Endothelial cell of umbilical vein (primary cell): ENCODE results near the gene BCL7A.

Experiments
- EZH2 ChIP-seq: IDR thresholded peaks from 2 replicates; pipeline ENCODE4 v1.6.1; 2012; ENCODE audit warnings: borderline replicate concordance, low read depth, mild to moderate bottlenecking, moderate library complexity, low read length, inconsistent platforms; ENCODE audit not compliant: severe bottlenecking
- GATA2 ChIP-seq: IDR thresholded peaks from 2 replicates; pipeline ENCODE4 v1.7.0; 2011; ENCODE audit warnings: low read depth, mild to moderate bottlenecking, moderate library complexity, mixed read lengths, low read length; ENCODE audit not compliant: insufficient read length, insufficient read depth
- JUN ChIP-seq: IDR thresholded peaks from 2 replicates; pipeline ENCODE4 v1.6.1; 2011; ENCODE audit warnings: borderline replicate concordance, low read depth; ENCODE audit not compliant: insufficient read length, insufficient read depth
- MAX ChIP-seq: IDR thresholded peaks from 2 replicates; pipeline ENCODE4 v1.6.1; 2011; ENCODE audit not compliant: insufficient read depth, insufficient read length
- MYC ChIP-seq: IDR thresholded peaks from one replicate; pipeline ENCODE4 v1.6.1; 2011; ENCODE audit warnings: mild to moderate bottlenecking, low read depth, low read length
- POLR2A ChIP-seq: IDR thresholded peaks from 2 replicates; pipeline ENCODE4 v1.6.1; 2012; ENCODE audit warnings: low read depth, mild to moderate bottlenecking, control low read depth, low read length
- POLR2AphosphoS5 ChIP-seq: IDR thresholded peaks from 2 replicates; pipeline ENCODE4 v1.6.1; 2012; ENCODE audit warnings: low read depth, mild to moderate bottlenecking, control low read depth, low read length, moderate library complexity; ENCODE audit not compliant: insufficient read depth
- TF ChIP-seq, protein P1 (sequence below), 2 donors: IDR thresholded peaks; 1 replicate in 1 of 2; 2 replicates in 1 of 2; pipeline ENCODE4 v1.5.1; 2011; ENCODE audit warnings: low read length in 2 of 2, mild to moderate bottlenecking in 2 of 2, moderate library complexity in 2 of 2, control low read depth in 1 of 2, inconsistent platforms in 1 of 2, low read depth in 1 of 2; ENCODE audit not compliant: insufficient read depth in 1 of 2; ENCODE audit errors: extremely low read depth in 1 of 2

- no peak for TF ChIP-seq EZH2
- TF ChIP-seq, protein P1, sequence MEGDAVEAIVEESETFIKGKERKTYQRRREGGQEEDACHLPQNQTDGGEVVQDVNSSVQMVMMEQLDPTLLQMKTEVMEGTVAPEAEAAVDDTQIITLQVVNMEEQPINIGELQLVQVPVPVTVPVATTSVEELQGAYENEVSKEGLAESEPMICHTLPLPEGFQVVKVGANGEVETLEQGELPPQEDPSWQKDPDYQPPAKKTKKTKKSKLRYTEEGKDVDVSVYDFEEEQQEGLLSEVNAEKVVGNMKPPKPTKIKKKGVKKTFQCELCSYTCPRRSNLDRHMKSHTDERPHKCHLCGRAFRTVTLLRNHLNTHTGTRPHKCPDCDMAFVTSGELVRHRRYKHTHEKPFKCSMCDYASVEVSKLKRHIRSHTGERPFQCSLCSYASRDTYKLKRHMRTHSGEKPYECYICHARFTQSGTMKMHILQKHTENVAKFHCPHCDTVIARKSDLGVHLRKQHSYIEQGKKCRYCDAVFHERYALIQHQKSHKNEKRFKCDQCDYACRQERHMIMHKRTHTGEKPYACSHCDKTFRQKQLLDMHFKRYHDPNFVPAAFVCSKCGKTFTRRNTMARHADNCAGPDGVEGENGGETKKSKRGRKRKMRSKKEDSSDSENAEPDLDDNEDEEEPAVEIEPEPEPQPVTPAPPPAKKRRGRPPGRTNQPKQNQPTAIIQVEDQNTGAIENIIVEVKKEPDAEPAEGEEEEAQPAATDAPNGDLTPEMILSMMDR (IDR thresholded peaks at IDR 0.05; ENCODE audit: extremely low read depth in 1 of 2, insufficient read depth in 1 of 2, low read depth in 1 of 2, low read length in 2 of 2), result no peak
- TF ChIP-seq POLR2A, result no peak
- TF ChIP-seq POLR2AphosphoS5, result no peak
- no peak for TF ChIP-seq MAX
- no peak for TF ChIP-seq MYC
- no peak for TF ChIP-seq JUN
- TF ChIP-seq GATA2, result no peak
Observed at GRCh38 chr12:122014781-122015180, 6.9 kb upstream of the BCL7A start.
